DMS153 treated with DMSO at 0.1 percent for 48 hours (cell line): ENCODE results near the gene RABEP2.

Experiments
- DNase-seq: peaks from one replicate; lab custom pipeline; 2025; ENCODE audit not compliant: unreplicated experiment; lab: John Stamatoyannopoulos, UW

The RABEP2 gene

DNA sequence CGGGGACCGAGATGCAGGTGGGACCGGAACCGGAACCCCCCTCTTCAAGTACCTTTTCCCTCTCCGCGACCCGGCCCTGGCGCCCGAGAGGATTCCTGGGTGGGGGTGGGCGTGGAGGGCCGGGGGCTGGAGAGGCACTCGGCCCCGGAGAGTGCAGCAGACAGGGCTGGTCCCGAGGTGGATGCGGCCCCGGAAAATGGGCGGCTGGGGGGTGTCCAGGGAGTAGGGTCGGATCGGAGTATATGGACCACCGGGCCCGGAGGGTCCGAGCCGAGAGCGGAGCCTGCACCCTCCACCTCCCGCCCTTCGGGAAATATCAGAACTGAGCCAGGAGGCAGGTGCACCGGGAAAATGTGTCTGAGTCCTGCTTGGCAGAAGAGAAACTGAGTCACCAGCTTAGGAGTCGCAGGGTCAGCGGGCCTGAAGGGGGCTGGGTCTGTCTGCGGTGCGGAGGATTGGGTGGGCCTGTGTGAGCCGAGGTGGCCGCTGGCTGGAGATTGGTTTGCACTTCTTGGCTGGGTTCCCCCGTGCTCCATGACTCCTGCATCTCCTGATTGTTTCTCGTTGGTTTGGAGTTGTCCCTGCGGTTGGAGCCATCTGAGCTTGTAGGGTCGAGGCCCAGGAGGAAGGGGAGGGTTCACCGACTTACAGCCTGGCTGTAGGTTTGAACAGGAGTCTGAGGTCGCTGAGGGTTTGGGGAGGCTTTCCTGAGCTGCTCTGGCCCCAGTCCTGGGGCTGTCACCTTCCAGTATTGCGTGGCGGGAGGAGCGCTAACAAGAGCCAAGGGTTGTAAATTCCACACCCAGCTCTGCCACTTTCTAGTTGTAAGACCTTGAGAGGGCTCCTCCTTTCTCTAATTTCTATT is 60.9 kb downstream of the RABEP2 start:
- no peak for DNase-seq

DNA sequence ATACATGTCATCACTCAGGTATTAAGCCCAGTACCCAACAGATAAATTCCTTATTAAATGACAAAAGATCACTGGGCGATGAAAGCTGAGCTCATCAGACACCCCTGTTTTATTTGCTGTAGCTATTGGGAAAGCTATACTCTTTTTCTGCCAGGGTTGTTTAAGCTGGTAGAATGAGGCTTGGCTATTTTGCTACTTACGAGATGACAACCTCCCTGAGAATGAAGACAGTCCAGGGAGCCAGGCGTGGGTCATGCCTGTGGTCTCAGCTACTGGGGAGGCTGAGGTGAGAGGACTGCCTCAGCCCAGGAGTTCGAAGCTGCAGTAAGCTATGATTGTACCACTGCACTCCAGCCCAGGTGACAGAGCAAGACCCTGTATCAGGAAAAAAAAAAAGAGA is 65.7 kb downstream of the RABEP2 start:
- no peak for DNase-seq

GRCh38 chr16:28858421-28858820 is 66.6 kb downstream of the RABEP2 start:
- no peak for DNase-seq
